Neural progenitor cell (in vitro differentiated cells): ENCODE measurements around the gene MPND.

ENCODE experiments used
- CTCF ChIP-seq: fragments of 200-600 bp; sonication (generic); IDR thresholded peaks from 2 replicates; pipeline ENCODE4 v1.5.1; 2017; ENCODE audit warnings: antibody characterized with exemption, mild to moderate bottlenecking
- EZH2 ChIP-seq: fragments of 200-600 bp; sonication (generic); IDR thresholded peaks from 2 replicates; pipeline ENCODE4 v1.6.1; 2017; ENCODE audit warnings: antibody characterized with exemption, mild to moderate bottlenecking, moderate library complexity
- EZH2phosphoT487 ChIP-seq: fragments of 200-600 bp; sonication (generic); IDR thresholded peaks from 2 replicates; pipeline ENCODE4 v1.6.1; 2017; ENCODE audit warnings: antibody characterized with exemption

- TF ChIP-seq CTCF (no peak), EZH2phosphoT487 (no peak), EZH2 (no peak)
These were observed 66.0 kb downstream of the MPND start for GRCh38 chr19:4409123-4409933.
